ENCODE results near the gene RPL18A.

Gene RPL18A

GRCh38 chr19:17834350-17835181 is 25.1 kb upstream of the RPL18A start:
- Mint-ChIP-seq H3K9me3 (peaks cover 0 to 2% of the 10 kb centered on the region in 2 donors), H3K4me3 (no peak overlapping the region), H3K27me3 (no peaks in the 10 kb centered on the region), H3K4me1 (peaks cover 9% of the 10 kb centered on the region in 2 donors), H3K36me3 (peaks cover 55 to 77% of the 10 kb centered on the region in 2 donors), H3K27ac (no peak overlapping the region)
- ATAC-seq (replicated peaks) = peak in 1 of 2 donors; percentile 36
- no peak for DNase-seq

GRCh38 chr19:17835182-17836006 is 24.3 kb upstream of the RPL18A start:
- Mint-ChIP-seq H3K27ac (peak overlapping the region; percentile 56), H3K9me3 (peaks cover 0 to under 1% of the 10 kb centered on the region in 2 donors)
- DNase-seq = no peak

GRCh38 chr19:17836530-17836929 is 23.2 kb upstream of the RPL18A start:
- Mint-ChIP-seq H3K27me3 (no peaks in the 10 kb centered on the region), H3K27ac (no peak overlapping the region), H3K9me3 (no peaks in the 10 kb centered on the region), H3K4me3 (no peak overlapping the region), H3K36me3 (peaks cover 53 to 71% of the 10 kb centered on the region in 2 donors), H3K4me1 (peaks cover 5 to 12% of the 10 kb centered on the region in 2 donors)
- no peak for ATAC-seq (replicated peaks)
- no peak for DNase-seq

More at GRCh38 chr19:17835182-17836006, 24.3 kb upstream of the RPL18A start:
- no peak overlapping the region for H3K4me3 Mint-ChIP-seq
- H3K4me1 Mint-ChIP-seq = peaks cover 6 to 9% of the 10 kb centered on the region in 2 donors
- no peaks in the 10 kb centered on the region for H3K27me3 Mint-ChIP-seq
- ATAC-seq (replicated peaks) = no peak
- H3K36me3 Mint-ChIP-seq = peaks cover 53 to 76% of the 10 kb centered on the region in 2 donors

GRCh38 chr19:17837972-17838371 is 21.7 kb upstream of the RPL18A start:
- Mint-ChIP-seq H3K9me3 (no peaks in the 10 kb centered on the region), H3K27ac (peak overlapping the region; percentile 38), H3K4me1 (peaks cover 5 to 12% of the 10 kb centered on the region in 2 donors), H3K36me3 (peaks cover 55 to 69% of the 10 kb centered on the region in 2 donors), H3K4me3 (no peak overlapping the region), H3K27me3 (no peaks in the 10 kb centered on the region)
- DNase-seq (no peak), ATAC-seq (replicated peaks) (no peak)

- H3K4me3 Mint-ChIP-seq = no peak overlapping the region
- H3K27ac Mint-ChIP-seq = peak overlapping the region; percentile 42
- no peaks in the 10 kb centered on the region for H3K27me3 Mint-ChIP-seq
- no peaks in the 10 kb centered on the region for H3K9me3 Mint-ChIP-seq
- no peak for DNase-seq
- no peak for ATAC-seq (replicated peaks)
- peaks cover 20 to 23% of the 10 kb centered on the region in 2 donors for H3K4me1 Mint-ChIP-seq
- H3K36me3 Mint-ChIP-seq = peaks cover 61 to 82% of the 10 kb centered on the region in 2 donors
Measured at GRCh38 chr19:17840019-17840418, 19.7 kb upstream of the RPL18A start.

GRCh38 chr19:17841371-17841809 is 18.3 kb upstream of the RPL18A start:
- H3K36me3 Mint-ChIP-seq = peaks cover 52 to 68% of the 10 kb centered on the region in 2 donors

GRCh38 chr19:17841810-17842662 is 17.7 kb upstream of the RPL18A start:
- peak; percentile 60 to 68 for ATAC-seq (replicated peaks)
- Mint-ChIP-seq H3K36me3 (peaks cover 47 to 64% of the 10 kb centered on the region in 2 donors), H3K4me1 (peaks cover 13 to 35% of the 10 kb centered on the region in 2 donors), H3K27me3 (no peaks in the 10 kb centered on the region), H3K9me3 (no peaks in the 10 kb centered on the region), H3K4me3 (no peak overlapping the region), H3K27ac (peak overlapping the region; percentile 59)
- no peak for DNase-seq

More at GRCh38 chr19:17841371-17841809, 18.3 kb upstream of the RPL18A start:
- ATAC-seq (replicated peaks) (no peak), DNase-seq (no peak)
- Mint-ChIP-seq H3K27ac (no peak overlapping the region), H3K9me3 (no peaks in the 10 kb centered on the region), H3K4me3 (no peak overlapping the region), H3K4me1 (peaks cover 16 to 37% of the 10 kb centered on the region in 2 donors), H3K27me3 (no peaks in the 10 kb centered on the region)

GRCh38 chr19:17842663-17843291 is 16.9 kb upstream of the RPL18A start:
- H3K9me3 Mint-ChIP-seq = no peaks in the 10 kb centered on the region
- peaks cover 14 to 38% of the 10 kb centered on the region in 2 donors for H3K4me1 Mint-ChIP-seq
- H3K27me3 Mint-ChIP-seq = no peaks in the 10 kb centered on the region
- no peak for ATAC-seq (replicated peaks)
- no peak for DNase-seq
- no peak overlapping the region for H3K27ac Mint-ChIP-seq
- no peak overlapping the region for H3K4me3 Mint-ChIP-seq
- peaks cover 46 to 64% of the 10 kb centered on the region in 2 donors for H3K36me3 Mint-ChIP-seq

GRCh38 chr19:17843292-17843827 is 16.4 kb upstream of the RPL18A start:
- Mint-ChIP-seq H3K4me3 (no peak overlapping the region), H3K27ac (no peak overlapping the region), H3K4me1 (peaks cover 19 to 43% of the 10 kb centered on the region in 2 donors), H3K27me3 (no peaks in the 10 kb centered on the region), H3K9me3 (no peaks in the 10 kb centered on the region), H3K36me3 (peaks cover 42 to 60% of the 10 kb centered on the region in 2 donors)
- ATAC-seq (replicated peaks) (no peak), DNase-seq (no peak)

- Mint-ChIP-seq H3K36me3 (peaks cover 39 to 55% of the 10 kb centered on the region in 2 donors), H3K27me3 (no peaks in the 10 kb centered on the region), H3K4me1 (peaks cover 25 to 50% of the 10 kb centered on the region in 2 donors), H3K4me3 (no peak overlapping the region), H3K9me3 (no peaks in the 10 kb centered on the region), H3K27ac (peak overlapping the region; percentile 81)
- no peak for ATAC-seq (replicated peaks)
- no peak for DNase-seq
Measured at GRCh38 chr19:17843908-17844490, 15.7 kb upstream of the RPL18A start.

GRCh38 chr19:17846146-17846545 is 13.6 kb upstream of the RPL18A start:
- ATAC-seq (replicated peaks) = no peak
- Mint-ChIP-seq H3K36me3 (peaks cover 29 to 45% of the 10 kb centered on the region in 2 donors), H3K4me3 (peak overlapping the region; percentile 69 to 93), H3K27ac (peak overlapping the region; percentile 47), H3K4me1 (peaks cover 35 to 70% of the 10 kb centered on the region in 2 donors), H3K27me3 (no peaks in the 10 kb centered on the region), H3K9me3 (no peaks in the 10 kb centered on the region)
- DNase-seq = no peak

- Mint-ChIP-seq H3K4me3 (peak within 1 kb of the TSS; percentile 93 to 97), H3K27ac (peak within 1 kb of the TSS; percentile 99), H3K9me3 (no peaks in the 10 kb centered on the region), H3K27me3 (no peaks in the 10 kb centered on the region), H3K4me1 (peaks cover 42 to 81% of the 10 kb centered on the region in 2 donors), H3K36me3 (peaks cover 17 to 32% of the 10 kb centered on the region in 2 donors)
- DNase-seq = peak; percentile 87
- ATAC-seq (replicated peaks) = peak; percentile 88 to 89
Measured at GRCh38 chr19:17847538-17848366, 12.0 kb upstream of the RPL18A start, which contains the start of gene JAK3. Gene JAK3, minus strand, starts transcription at chr19:17847982. Its CDS starts 3,565 bp downstream, at chr19:17844417.

Data from stimulated activated naive B cell treated with anti-CD40 and anti-IgM and Interleukin-4, amounts not matched to agents 10 μg/mL and 1 μg/mL and 100 μg/mL, for 72 hours (primary cell).